Measurements from ENCODE around the gene ZSCAN5B. TPM values are rescaled to one million over a fixed set of nuclear protein-coding genes. Genes with fewer than 3 reads are reported as not detected.
"Not testable (repeated sequence)": the region's sequence is repeated elsewhere in the genome, so short reads cannot be mapped to it uniquely, and the experiment has no call there.

Gene ZSCAN5B
- total and polyA plus RNA-seq, 2 of the 13 experiments (the other 11 are each of a cell fraction or from before 2014, with no cell fraction given): not detected

DNA sequence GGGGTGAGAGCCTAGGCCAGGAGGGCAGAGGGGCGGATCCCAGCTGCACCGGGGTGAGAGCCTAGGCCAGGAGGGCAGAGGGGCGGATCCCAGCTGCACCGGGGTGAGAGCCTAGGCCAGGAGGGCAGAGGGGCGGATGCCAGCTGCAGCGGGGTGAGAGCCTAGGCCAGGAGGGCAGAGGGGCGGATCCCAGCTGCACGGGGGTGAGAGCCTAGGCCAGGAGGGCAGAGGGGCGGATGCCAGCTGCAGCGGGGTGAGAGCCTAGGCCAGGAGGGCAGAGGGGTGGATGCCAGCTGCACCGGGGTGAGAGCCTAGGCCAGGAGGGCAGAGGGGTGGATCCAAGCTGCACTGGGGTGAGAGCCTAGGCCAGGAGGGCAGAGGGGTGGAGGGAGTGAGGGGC is 21.3 kb downstream of the ZSCAN5B start:
- WGBS (ENCODE audit: low lambda C conversion rate): 28% methylated on average over 9 of the region's 11 CpGs
- CTCF ChIA-PET (ENCODE audit: low intra/inter-chr PET ratio, low total read pairs); H3K9me3 ChIP-seq (ENCODE audit: low read length); H3K4me3 ChIP-seq (replicated peaks in 1 of 3; ENCODE audit: insufficient read depth in 1 of 3, low read depth in 2 of 3, low read length in 3 of 3); H3K9ac ChIP-seq (ENCODE audit: insufficient read depth, low read depth, low read length); BruUV-seq (replicated peaks); H3K4me2 ChIP-seq (ENCODE audit: low read depth, low read length); H3K36me3 ChIP-seq (replicated peaks in 1 of 2; ENCODE audit: control insufficient read depth in 1 of 2, insufficient read depth in 2 of 2, low read length in 2 of 2); in situ Hi-C loops (cut with HindIII; ENCODE audit: extremely low pct_ligation_motif_present, low pct_unique_long_range_greater_than_20kb); ATAC-seq; H2AFZ ChIP-seq (ENCODE audit: low read length); H3K27ac ChIP-seq (ENCODE audit: extremely low read length, insufficient read depth, low read length); intact Hi-C loops (cut with micrococcal nuclease; ENCODE audit: unreplicated experiment); H3K79me2 ChIP-seq (ENCODE audit: insufficient read depth, low read length); DNase-seq (ENCODE audit: low spot score); H4K20me1 ChIP-seq (ENCODE audit: insufficient read depth, low read length); FAIRE-seq: not testable (repeated sequence)
- peak; percentile 65; the same call in 1 of the 2 replicates for TF ChIP-seq HNRNPL (IDR thresholded peaks at IDR 0.05; ENCODE audit: low read depth, low read length)
- POLR2A ChIA-PET: interaction anchor here (5.0 kb wide), 1 partner anchor 34 kb away, joined by 26 read pairs; no protein-coding TSS in a partner anchor
- Histone ChIP-seq H3K4me1 (ENCODE audit: insufficient read depth, low read length) (peaks cover 30% of the 10 kb centered on the region), H3K27me3 (ENCODE audit: control insufficient read depth in 1 of 2, insufficient read depth in 2 of 2, low read length in 2 of 2) (peaks cover 0 to 16% of the 10 kb centered on the region in 2 experiments; a peak in 3 of 5 replicates)

DNA sequence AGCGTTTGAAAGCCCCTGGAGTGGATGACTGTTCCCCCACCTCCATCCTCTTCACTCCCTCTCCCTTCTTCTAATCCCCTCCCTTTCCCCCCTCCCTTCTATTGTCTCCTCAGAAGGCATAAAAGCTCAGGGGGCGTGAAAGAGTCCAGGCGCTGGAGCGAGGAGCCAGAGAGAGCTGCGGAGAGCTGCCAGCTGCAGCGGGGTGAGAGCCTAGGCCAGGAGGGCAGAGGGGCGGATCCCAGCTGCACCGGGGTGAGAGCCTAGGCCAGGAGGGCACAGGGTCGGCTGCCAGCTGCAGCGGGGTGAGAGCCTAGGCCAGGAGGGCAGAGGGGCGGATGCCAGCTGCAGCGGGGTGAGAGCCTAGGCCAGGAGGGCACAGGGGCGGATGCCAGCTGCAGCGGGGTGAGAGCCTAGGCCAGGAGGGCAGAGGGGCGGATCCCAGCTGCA is 21.7 kb downstream of the ZSCAN5B start, which contains the start of gene GALP:
GALP (plus strand) TSS at position 148 of the 447 bp plus-strand sequence. CDS start 1,101 bp downstream, outside the sequence.
- Histone ChIP-seq H3K4me2 (ENCODE audit: low read depth, low read length) (peak within 1 kb of the TSS; percentile 60), H3K27me3 (ENCODE audit: control insufficient read depth in 1 of 2, insufficient read depth in 2 of 2, low read length in 2 of 2) (peaks cover 0 to 16% of the 10 kb centered on the region in 2 experiments; a peak in 3 of 5 replicates), H3K4me1 (ENCODE audit: insufficient read depth, low read length) (peaks cover 34% of the 10 kb centered on the region), H3K4me3 (replicated peaks in 1 of 3; ENCODE audit: insufficient read depth in 1 of 3, low read depth in 2 of 3, low read length in 3 of 3) (peak within 1 kb of the TSS in 1 of 3 experiments; percentile 37; a peak in 1 of 6 replicates)
- FAIRE-seq; H2AFZ ChIP-seq (ENCODE audit: low read length); H3K27ac ChIP-seq (ENCODE audit: extremely low read length, insufficient read depth, low read length); BruUV-seq (replicated peaks); H3K79me2 ChIP-seq (ENCODE audit: insufficient read depth, low read length); CTCF ChIA-PET (ENCODE audit: low intra/inter-chr PET ratio, low total read pairs); DNase-seq (ENCODE audit: low spot score); ATAC-seq; H3K36me3 ChIP-seq (replicated peaks in 1 of 2; ENCODE audit: control insufficient read depth in 1 of 2, insufficient read depth in 2 of 2, low read length in 2 of 2); H3K9ac ChIP-seq (ENCODE audit: insufficient read depth, low read depth, low read length); intact Hi-C loops (cut with micrococcal nuclease; ENCODE audit: unreplicated experiment); H3K9me3 ChIP-seq (ENCODE audit: low read length); in situ Hi-C loops (cut with HindIII; ENCODE audit: extremely low pct_ligation_motif_present, low pct_unique_long_range_greater_than_20kb); H4K20me1 ChIP-seq (ENCODE audit: insufficient read depth, low read length): not testable (repeated sequence)
- POLR2A ChIA-PET: interaction anchor here (5.0 kb wide), 1 partner anchor 33 kb away, joined by 26 read pairs; no protein-coding TSS in a partner anchor
- peak; percentile 73; the same call in 1 of the 2 replicates for TF ChIP-seq HNRNPL (IDR thresholded peaks at IDR 0.05; ENCODE audit: low read depth, low read length)
- 37% methylated on average over 13 of the region's 15 CpGs for WGBS (ENCODE audit: low lambda C conversion rate)
